Breast epithelium (tissue), 3 donors: ENCODE results near the gene SCYGR1.

ENCODE experiments used
- POLR2AphosphoS5 ChIP-seq, 3 donors: sonication (generic); formaldehyde crosslinking; IDR thresholded peaks; one replicate each; pipeline ENCODE4 v1.6.1; 2017; ENCODE audit warnings: antibody characterized with exemption in 3 of 3
- TF ChIP-seq, protein P1 (sequence below), 3 donors: fragments of 450-650 bp; IDR thresholded peaks; one replicate each; pipeline ENCODE4 v1.5.1; 2016 to 2017; ENCODE audit warnings: antibody characterized with exemption in 3 of 3, mild to moderate bottlenecking in 3 of 3, moderate library complexity in 3 of 3

DNA sequence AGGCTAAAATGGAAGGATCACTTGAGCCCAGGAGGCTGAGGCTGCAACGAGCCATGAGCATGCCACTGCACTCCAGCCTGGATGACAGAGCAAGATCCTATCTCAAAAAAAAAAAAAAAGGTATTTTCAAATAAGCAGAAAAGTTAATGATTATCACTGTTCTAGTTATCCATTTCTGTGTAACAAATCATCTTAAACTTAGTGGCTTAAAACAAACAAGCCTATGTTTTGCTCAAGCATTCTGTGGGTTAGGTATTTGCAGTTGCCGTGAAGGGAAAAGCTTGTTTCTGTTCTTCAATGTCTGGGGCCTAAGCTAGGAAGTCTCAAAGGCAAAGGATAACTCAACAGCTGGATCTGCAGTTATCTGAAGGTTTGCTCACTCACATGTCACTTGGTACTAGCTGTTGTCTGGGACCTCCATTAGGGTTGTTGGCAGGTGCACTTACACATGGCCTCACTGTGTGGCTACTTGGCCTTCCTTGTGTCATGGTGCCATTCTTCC, 48.6 kb downstream of the SCYGR1 start:
- TF ChIP-seq POLR2AphosphoS5 (IDR thresholded peaks at IDR 0.05), result no peak
- TF ChIP-seq, protein P1, sequence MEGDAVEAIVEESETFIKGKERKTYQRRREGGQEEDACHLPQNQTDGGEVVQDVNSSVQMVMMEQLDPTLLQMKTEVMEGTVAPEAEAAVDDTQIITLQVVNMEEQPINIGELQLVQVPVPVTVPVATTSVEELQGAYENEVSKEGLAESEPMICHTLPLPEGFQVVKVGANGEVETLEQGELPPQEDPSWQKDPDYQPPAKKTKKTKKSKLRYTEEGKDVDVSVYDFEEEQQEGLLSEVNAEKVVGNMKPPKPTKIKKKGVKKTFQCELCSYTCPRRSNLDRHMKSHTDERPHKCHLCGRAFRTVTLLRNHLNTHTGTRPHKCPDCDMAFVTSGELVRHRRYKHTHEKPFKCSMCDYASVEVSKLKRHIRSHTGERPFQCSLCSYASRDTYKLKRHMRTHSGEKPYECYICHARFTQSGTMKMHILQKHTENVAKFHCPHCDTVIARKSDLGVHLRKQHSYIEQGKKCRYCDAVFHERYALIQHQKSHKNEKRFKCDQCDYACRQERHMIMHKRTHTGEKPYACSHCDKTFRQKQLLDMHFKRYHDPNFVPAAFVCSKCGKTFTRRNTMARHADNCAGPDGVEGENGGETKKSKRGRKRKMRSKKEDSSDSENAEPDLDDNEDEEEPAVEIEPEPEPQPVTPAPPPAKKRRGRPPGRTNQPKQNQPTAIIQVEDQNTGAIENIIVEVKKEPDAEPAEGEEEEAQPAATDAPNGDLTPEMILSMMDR (IDR thresholded peaks at IDR 0.05), result no peak
